Hematopoietic multipotent progenitor cell treated with erythropoietin and hydrocortisone succinate and interleukin-3 and kit ligand, for 8 days (in vitro differentiated cells): ENCODE results near the gene TAF3.
A peak's percentile ranks its signal among the peaks of the same experiment; 100 is the strongest.

Experiments used
- DNase-seq: peaks from one replicate; pipeline ENCODE4 v3.0.0-alpha.2; 2015

The TAF3 gene

DNA sequence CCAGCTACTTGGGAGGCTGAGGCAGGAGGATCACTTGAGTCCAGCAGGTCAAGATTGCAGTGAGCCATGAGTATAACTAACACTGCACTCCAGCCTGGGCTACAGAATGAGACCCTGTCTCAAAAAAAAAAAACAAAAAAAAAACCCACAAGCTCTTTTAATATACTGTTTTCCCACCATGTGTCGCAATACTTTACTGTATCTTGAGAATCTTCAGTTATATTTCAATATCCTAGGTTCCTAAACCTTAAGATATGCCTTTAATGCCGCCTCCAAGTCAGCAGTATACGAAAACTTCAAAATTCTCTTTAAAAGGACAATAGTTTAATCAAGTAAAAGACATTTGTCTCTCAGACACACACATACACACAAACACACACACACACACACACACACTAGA, 62.8 kb downstream of the TAF3 start:
- no peak for DNase-seq

- no peak for DNase-seq
These were observed 67.8 kb downstream of the TAF3 start for GRCh38 chr10:7886056-7886455.

- DNase-seq = peak; percentile 52
These were observed 69.0 kb downstream of the TAF3 start for GRCh38 chr10:7887174-7887816.

GRCh38 chr10:7889947-7890542, 71.7 kb downstream of the TAF3 start:
- no peak for DNase-seq

GRCh38 chr10:7890781-7891180, 72.5 kb downstream of the TAF3 start:
- peak; percentile 24 for DNase-seq

- no peak for DNase-seq
These were observed 73.3 kb downstream of the TAF3 start for GRCh38 chr10:7891634-7892033.

GRCh38 chr10:7892146-7892545, 73.8 kb downstream of the TAF3 start:
- no peak for DNase-seq

DNA sequence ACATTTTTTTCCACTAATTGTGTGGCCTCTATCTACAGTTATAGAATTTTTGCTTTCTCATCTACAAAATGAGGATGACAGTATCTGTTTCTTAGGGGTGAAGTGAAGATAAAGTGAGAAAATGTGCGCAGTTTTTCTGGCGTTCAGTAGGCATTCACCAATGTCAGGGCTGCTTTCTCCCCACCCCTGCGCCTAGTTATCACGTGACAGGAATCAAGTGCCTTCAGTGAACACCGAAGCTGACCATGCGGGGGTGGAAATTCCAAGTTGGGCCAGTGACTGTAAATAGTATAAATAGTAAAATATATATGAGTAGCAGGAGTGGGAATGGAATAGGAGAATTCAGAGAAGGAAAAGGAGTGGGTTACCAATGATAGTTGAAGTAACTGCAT, 77.4 kb downstream of the TAF3 start:
- DNase-seq = no peak

- no peak for DNase-seq
These were observed 78.0 kb downstream of the TAF3 start for GRCh38 chr10:7896297-7896696.

- DNase-seq = no peak
These were observed 83.0 kb downstream of the TAF3 start for GRCh38 chr10:7901256-7901655.

DNA sequence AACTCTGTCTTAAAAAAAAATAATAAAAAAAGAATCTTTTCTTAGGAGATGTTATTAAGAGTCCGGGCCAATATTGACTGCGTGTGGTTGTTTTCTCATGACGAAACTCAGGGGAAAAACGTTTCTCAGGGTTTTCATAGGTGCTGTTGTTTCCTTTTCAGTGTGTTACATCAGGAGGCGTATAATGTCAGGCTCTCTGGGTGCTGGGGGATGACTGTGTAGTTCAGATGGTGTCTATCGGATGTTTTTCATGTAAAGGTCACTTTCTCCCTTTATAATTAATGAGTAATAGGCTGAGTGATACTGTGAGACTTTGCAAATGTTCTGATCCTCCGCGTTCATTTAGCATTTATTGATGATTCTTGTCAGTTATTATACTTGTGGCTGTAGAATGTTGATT, 84.1 kb downstream of the TAF3 start:
- DNase-seq = no peak

DNA sequence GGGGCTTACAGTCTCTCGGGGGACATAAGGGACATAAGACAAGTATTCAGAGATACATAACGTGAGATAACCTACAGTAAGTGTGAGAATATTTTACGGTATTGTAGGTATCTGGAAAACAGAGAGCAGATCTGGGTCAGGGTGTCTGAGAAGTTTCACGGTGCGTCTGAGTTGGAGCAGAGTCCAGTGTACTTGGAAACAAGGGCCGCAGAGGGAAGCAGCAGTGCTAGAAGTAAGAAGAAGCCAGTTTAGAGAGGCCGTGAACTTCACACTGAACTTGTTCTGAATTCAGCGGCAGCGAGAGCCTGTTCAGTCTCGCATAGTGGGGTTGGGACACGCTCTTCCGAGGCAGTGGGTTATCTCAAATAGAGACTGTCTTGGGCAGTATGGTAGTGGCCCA, 85.5 kb downstream of the TAF3 start:
- no peak for DNase-seq

- no peak for DNase-seq
These were observed 87.8 kb downstream of the TAF3 start for GRCh38 chr10:7906128-7906527.

DNA sequence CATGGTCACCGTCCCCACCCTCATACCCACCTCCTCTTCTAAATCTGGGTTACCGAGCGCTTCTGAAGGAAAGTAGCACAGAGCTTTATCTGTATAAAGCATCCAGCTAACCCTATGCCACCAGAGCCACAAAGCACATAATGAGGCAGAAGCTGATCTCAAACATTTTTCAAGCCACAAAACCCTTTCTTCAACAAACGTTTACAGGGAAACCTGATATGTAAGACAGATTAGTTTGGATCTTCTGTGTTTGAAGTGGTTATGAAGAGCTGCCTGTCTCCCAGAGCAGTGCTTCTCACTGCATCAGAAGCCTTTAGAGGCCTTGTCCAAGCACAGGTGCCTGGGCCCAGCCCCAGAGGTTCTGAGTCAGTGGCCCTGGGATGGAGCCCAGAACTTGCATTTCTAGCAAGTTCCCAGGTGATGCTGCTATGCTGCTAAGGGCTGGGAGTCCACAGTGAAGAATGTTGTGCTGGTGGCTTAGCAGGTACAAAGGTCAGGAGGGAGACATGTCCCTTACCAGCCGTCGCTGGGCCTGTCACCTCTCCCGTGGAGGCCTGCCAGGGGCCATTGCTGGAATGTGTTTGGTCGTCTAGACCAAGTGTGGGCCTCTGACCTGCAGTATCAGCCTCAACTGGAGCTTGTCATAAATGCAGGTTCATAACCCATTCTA, 90.4 kb downstream of the TAF3 start:
- DNase-seq = no peak

GRCh38 chr10:7913126-7913872, 95.0 kb downstream of the TAF3 start:
- no peak for DNase-seq

- no peak for DNase-seq
These were observed 97.7 kb downstream of the TAF3 start for GRCh38 chr10:7915923-7916536.

DNA sequence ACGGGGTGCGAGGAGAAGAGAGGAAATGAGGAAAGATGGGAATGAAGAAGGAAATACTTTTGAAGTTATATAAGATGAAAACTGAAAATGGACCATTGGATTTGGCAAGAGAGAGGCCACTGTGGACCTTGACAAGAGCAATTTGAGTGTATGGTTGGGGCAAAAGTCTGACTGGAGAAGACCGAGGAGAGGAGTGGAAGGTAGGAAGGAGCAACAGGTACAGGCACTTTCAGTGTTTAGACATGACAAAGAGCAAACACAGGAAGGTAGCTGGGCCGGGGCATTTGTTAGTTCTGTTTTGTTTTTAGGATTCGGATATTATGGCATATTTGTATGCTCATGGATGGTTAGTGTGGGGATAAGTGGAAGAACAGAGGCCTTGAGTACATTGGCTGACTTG, 99.4 kb downstream of the TAF3 start:
- no peak for DNase-seq

GRCh38 chr10:7922707-7923106, 104.4 kb downstream of the TAF3 start:
- DNase-seq = no peak

- no peak for DNase-seq
These were observed 110.2 kb downstream of the TAF3 start for GRCh38 chr10:7928536-7928935.

DNA sequence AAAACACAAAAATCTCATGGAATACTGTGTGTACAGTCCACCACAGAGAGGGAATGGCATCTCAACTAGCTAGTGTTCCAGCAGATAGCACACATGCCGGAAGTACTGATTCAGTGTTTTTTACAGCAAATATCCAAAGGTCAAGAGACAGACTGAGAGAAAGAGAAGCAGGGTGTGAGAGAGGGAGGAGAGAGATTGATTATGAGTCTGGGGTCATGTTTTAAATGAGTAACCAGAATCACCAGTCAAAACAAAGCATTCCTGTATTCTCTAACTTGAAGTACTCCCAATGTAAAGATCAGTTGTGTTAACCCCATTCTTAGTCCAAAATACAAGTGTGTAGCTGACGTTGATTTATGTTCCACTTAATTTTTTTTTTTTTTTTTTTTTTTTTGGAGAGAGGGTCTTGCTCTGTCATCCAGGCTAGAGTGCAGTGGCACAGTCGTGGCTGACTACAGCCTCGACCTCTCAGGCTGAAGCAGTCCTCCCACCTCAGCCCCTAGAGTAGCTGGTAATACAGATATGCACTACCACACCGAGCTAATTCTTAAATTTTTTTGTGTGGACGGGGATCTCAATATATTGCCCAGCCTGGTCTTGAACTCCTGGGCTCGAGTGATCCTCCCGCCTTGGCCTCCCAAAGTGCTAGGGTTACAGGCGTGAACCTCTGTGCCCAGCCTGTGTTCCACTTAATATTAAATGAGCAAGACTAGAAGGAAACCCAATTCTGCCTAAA, 114.2 kb downstream of the TAF3 start:
- no peak for DNase-seq

DNA sequence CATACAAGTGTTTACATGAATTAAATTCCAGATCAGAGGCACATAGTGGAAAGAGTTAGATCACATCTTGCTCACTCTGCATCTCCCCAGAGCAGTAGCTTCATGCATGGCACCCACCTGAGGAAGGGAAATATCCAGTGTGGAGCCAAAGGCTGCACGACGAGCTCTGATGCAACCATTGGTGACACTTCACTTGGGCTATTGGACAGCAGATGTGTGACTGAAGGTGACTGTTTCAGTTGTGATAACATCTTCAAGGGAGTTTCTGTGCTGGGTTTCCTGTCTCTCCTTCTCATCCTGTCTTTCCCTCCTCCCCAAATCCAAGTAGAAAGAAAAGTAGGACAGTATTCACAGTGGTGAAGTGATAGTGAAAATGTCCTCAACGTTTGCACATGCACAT, 115.0 kb downstream of the TAF3 start:
- DNase-seq = no peak

- DNase-seq = no peak
These were observed 115.5 kb downstream of the TAF3 start for GRCh38 chr10:7933757-7934156.
